Mucosa of rectum (tissue), 2 donors: ENCODE measurements around the gene GRM8.

Source experiments
- H3K27ac ChIP-seq, 2 donors: one replicate each; pipeline ENCODE4 v1.7.0; 2013; ENCODE audit warnings: inconsistent platforms in 2 of 2, low read depth in 2 of 2, low read length in 2 of 2
- H3K27me3 ChIP-seq, 2 donors: one replicate each; pipeline ENCODE4 v1.7.0; 2013; ENCODE audit warnings: low read length in 2 of 2; ENCODE audit not compliant: control insufficient read depth in 2 of 2, insufficient read depth in 2 of 2
- H3K36me3 ChIP-seq, 2 donors: one replicate each; pipeline ENCODE4 v1.7.0; 2013; ENCODE audit warnings: low read length in 2 of 2; ENCODE audit not compliant: control insufficient read depth in 2 of 2, insufficient read depth in 2 of 2
- H3K4me1 ChIP-seq, 2 donors: one replicate each; pipeline ENCODE4 v1.7.0; 2013; ENCODE audit warnings: low read length in 2 of 2, mild to moderate bottlenecking in 1 of 2; ENCODE audit not compliant: control insufficient read depth in 2 of 2, insufficient read depth in 2 of 2
- H3K4me3 ChIP-seq, 2 donors: one replicate each; pipeline ENCODE4 v1.7.0; 2013; ENCODE audit warnings: low read length in 2 of 2
- H3K9ac ChIP-seq, 2 donors: one replicate each; pipeline ENCODE4 v1.7.0; 2013; ENCODE audit warnings: low read length in 2 of 2, low read depth in 1 of 2, mild to moderate bottlenecking in 1 of 2
- H3K9me3 ChIP-seq, 2 donors: one replicate each; pipeline ENCODE4 v1.7.0; 2013; ENCODE audit warnings: low read length in 2 of 2; ENCODE audit not compliant: control insufficient read depth in 2 of 2
- donor health status: healthy.
- donor health status: Normal muscosa, but diverticular disease.

Gene GRM8

GRCh38 chr7:127107601-127108007 is 145.1 kb downstream of the GRM8 start:
- Histone ChIP-seq H3K4me1 (no peaks in the 10 kb centered on the region), H3K27me3 (no peaks in the 10 kb centered on the region), H3K27ac (no peak overlapping the region), H3K9ac (no peak overlapping the region), H3K9me3 (no peaks in the 10 kb centered on the region), H3K36me3 (no peaks in the 10 kb centered on the region), H3K4me3 (no peak overlapping the region)

DNA sequence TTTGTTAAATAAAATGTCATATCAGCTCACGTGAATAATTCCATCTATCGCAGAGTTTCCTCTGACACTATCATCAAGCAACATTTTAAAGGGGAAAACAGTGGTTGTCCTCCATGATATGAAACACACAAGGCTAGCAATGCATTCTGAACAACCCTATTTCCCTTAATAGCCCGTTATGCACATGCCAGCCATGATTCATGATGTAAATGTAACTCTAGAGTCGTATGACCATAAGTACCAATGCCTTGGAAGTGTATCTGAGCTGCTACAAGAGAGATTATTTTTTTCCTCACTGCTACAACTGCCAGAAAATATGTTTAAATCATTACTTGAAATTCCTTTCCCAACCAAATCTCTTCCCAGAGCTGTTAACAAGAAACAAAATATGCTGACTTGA is 159.4 kb downstream of the GRM8 start:
- H3K27me3 ChIP-seq = no peaks in the 10 kb centered on the region
- no peaks in the 10 kb centered on the region for H3K4me1 ChIP-seq
- no peaks in the 10 kb centered on the region for H3K36me3 ChIP-seq
- H3K27ac ChIP-seq = no peak overlapping the region
- H3K9ac ChIP-seq = no peak overlapping the region
- no peaks in the 10 kb centered on the region for H3K9me3 ChIP-seq
- no peak overlapping the region for H3K4me3 ChIP-seq

- Histone ChIP-seq H3K9me3 (no peaks in the 10 kb centered on the region), H3K4me3 (no peak overlapping the region), H3K27ac (no peak overlapping the region), H3K9ac (no peak overlapping the region), H3K27me3 (no peaks in the 10 kb centered on the region), H3K36me3 (no peaks in the 10 kb centered on the region), H3K4me1 (no peaks in the 10 kb centered on the region)
These were observed 161.1 kb downstream of the GRM8 start for GRCh38 chr7:127091620-127092019.

- H3K27ac ChIP-seq = no peak overlapping the region
- no peaks in the 10 kb centered on the region for H3K4me1 ChIP-seq
- no peaks in the 10 kb centered on the region for H3K36me3 ChIP-seq
- H3K9me3 ChIP-seq = no peaks in the 10 kb centered on the region
- H3K27me3 ChIP-seq = no peaks in the 10 kb centered on the region
- no peak overlapping the region for H3K4me3 ChIP-seq
- no peak overlapping the region for H3K9ac ChIP-seq
These were observed 163.6 kb downstream of the GRM8 start for GRCh38 chr7:127089146-127089545.

GRCh38 chr7:127081539-127081938 is 171.2 kb downstream of the GRM8 start:
- Histone ChIP-seq H3K4me3 (no peak overlapping the region), H3K9ac (no peak overlapping the region)

DNA sequence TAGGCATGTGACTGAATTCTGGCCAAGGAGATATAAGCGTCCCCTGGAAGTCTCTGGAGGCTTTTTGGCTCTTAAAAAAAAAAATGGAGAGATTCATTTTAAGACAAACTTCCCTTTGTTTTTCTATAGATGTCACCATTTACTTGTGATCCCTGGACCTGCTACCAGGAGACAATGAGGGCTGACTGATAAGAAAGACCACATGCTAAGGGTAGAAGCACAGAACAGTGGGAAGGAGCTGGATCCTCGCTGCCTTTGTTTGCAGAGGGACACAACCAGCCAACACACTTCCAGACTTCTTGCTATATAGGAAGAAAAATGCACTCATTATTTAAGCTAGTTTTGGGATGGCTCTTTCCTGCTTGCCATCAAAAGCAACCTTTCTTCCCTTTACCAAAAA is 172.2 kb downstream of the GRM8 start:
- no peaks in the 10 kb centered on the region for H3K9me3 ChIP-seq
- no peaks in the 10 kb centered on the region for H3K4me1 ChIP-seq
- H3K27ac ChIP-seq = no peak overlapping the region
- no peaks in the 10 kb centered on the region for H3K36me3 ChIP-seq
- H3K9ac ChIP-seq = no peak overlapping the region
- no peak overlapping the region for H3K4me3 ChIP-seq
- no peaks in the 10 kb centered on the region for H3K27me3 ChIP-seq

More at GRCh38 chr7:127081539-127081938, 171.2 kb downstream of the GRM8 start:
- Histone ChIP-seq H3K4me1 (no peaks in the 10 kb centered on the region), H3K27me3 (no peaks in the 10 kb centered on the region), H3K27ac (no peak overlapping the region), H3K9me3 (no peaks in the 10 kb centered on the region), H3K36me3 (no peaks in the 10 kb centered on the region)

GRCh38 chr7:127066974-127067373 is 185.8 kb downstream of the GRM8 start:
- H3K9ac ChIP-seq = no peak overlapping the region
- no peaks in the 10 kb centered on the region for H3K36me3 ChIP-seq
- no peak overlapping the region for H3K4me3 ChIP-seq
- H3K27me3 ChIP-seq = no peaks in the 10 kb centered on the region
- no peaks in the 10 kb centered on the region for H3K4me1 ChIP-seq
- no peak overlapping the region for H3K27ac ChIP-seq
- peaks cover 0 to 3% of the 10 kb centered on the region in 2 donors for H3K9me3 ChIP-seq

DNA sequence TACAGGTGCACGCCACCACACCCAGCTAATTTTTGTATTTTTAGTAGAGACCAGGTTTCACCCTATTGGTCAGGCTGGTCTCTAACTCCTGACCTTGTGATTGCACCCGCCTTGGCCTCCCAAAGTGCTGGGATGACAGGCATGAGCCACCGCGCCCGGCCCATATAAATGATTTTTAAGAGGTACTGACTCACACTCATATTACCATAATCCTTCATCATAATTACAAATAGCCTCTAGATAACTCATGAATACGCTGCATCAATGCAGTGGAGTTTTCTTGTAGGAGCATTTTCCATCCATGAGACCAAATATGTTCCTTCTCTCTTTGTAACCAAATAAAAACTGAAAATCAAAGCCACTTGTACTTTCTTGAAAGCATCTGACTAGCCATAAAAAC is 193.3 kb downstream of the GRM8 start:
- Histone ChIP-seq H3K27me3 (no peaks in the 10 kb centered on the region), H3K9ac (no peak overlapping the region), H3K36me3 (no peaks in the 10 kb centered on the region)

GRCh38 chr7:127057918-127058317 is 194.8 kb downstream of the GRM8 start:
- Histone ChIP-seq H3K9ac (no peak overlapping the region), H3K36me3 (no peaks in the 10 kb centered on the region), H3K27me3 (no peaks in the 10 kb centered on the region), H3K4me3 (no peak overlapping the region), H3K9me3 (no peaks in the 10 kb centered on the region), H3K27ac (no peak overlapping the region), H3K4me1 (no peaks in the 10 kb centered on the region)

More for the DNA sequence above, 193.3 kb downstream of the GRM8 start:
- peaks cover 0 to 3% of the 10 kb centered on the region in 2 donors for H3K9me3 ChIP-seq
- H3K4me1 ChIP-seq = no peaks in the 10 kb centered on the region
- no peak overlapping the region for H3K4me3 ChIP-seq
- no peak overlapping the region for H3K27ac ChIP-seq

GRCh38 chr7:127056202-127056601 is 196.5 kb downstream of the GRM8 start:
- Histone ChIP-seq H3K4me3 (no peak overlapping the region), H3K9ac (no peak overlapping the region), H3K9me3 (no peaks in the 10 kb centered on the region), H3K27me3 (no peaks in the 10 kb centered on the region), H3K4me1 (no peaks in the 10 kb centered on the region), H3K27ac (no peak overlapping the region), H3K36me3 (no peaks in the 10 kb centered on the region)

DNA sequence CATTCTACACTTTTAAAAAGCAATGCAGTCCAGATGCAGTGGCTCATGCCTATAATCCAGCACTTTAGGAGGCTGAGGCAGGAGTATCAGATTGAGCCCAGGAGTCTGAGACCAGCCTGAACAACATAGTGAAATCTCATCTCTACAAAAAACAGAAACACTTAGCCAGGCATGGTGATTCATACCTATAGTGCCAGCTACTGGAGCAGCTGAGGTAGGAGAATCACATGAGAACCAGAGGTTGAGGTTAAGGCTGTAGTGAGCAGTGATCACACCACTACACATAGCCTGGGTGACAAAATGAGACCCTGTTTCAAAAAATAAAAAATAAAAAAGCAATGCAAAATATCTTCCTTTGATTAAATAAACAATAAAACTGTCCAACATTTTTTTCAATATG is 205.2 kb downstream of the GRM8 start:
- no peaks in the 10 kb centered on the region for H3K4me1 ChIP-seq
- H3K36me3 ChIP-seq = no peaks in the 10 kb centered on the region
- no peak overlapping the region for H3K4me3 ChIP-seq
- no peaks in the 10 kb centered on the region for H3K9me3 ChIP-seq
- H3K27ac ChIP-seq = no peak overlapping the region
- no peaks in the 10 kb centered on the region for H3K27me3 ChIP-seq
- no peak overlapping the region for H3K9ac ChIP-seq
